Transverse colon (tissue), 4 donors: ENCODE measurements around the gene ARL8B.

ENCODE experiments used
- EP300 ChIP-seq: sonication (generic); formaldehyde crosslinking; IDR thresholded peaks from one replicate; pipeline ENCODE4 v1.6.1; 2017; ENCODE audit warnings: antibody characterized with exemption, low read depth
- POLR2A ChIP-seq: fragments of 450-650 bp; IDR thresholded peaks from one replicate; pipeline ENCODE4 v1.6.1; 2016; ENCODE audit warnings: antibody characterized with exemption, mild to moderate bottlenecking, moderate library complexity
- POLR2AphosphoS5 ChIP-seq, 3 donors: sonication (generic); formaldehyde crosslinking; IDR thresholded peaks; one replicate each; pipeline ENCODE4 v1.6.1; 2016; ENCODE audit warnings: antibody characterized with exemption in 3 of 3
- TF ChIP-seq, protein P1 (sequence below), 5 experiments: fragments of 200-600 bp in 3 of 5; fragments of 450-650 bp in 2 of 5; sonication (generic) in 3 of 5; IDR thresholded peaks; 1 replicate in 2 of 5; 2 replicates in 3 of 5; pipeline ENCODE4 v1.5.1; 2016 to 2017; ENCODE audit warnings: antibody characterized with exemption in 5 of 5, inconsistent platforms in 3 of 5, mild to moderate bottlenecking in 2 of 5, moderate library complexity in 1 of 5

DNA sequence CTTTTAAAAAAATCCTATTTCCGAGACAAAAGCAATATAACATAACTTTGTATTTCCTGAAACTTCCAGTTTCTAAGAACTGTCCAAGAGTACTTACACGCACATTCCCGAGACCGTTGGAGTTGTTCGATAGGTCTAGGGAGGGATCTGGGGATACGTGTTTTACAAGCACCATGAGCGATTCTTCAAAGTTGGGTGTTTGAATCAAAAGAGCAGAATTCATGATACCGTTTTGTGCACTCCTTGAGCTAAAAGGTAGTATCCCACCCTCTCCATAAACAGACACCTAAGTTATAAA, 64.7 kb downstream of the ARL8B start:
- TF ChIP-seq POLR2A (no peak), EP300 (no peak), POLR2AphosphoS5 (IDR thresholded peaks at IDR 0.05) (no peak)
- TF ChIP-seq, protein P1, sequence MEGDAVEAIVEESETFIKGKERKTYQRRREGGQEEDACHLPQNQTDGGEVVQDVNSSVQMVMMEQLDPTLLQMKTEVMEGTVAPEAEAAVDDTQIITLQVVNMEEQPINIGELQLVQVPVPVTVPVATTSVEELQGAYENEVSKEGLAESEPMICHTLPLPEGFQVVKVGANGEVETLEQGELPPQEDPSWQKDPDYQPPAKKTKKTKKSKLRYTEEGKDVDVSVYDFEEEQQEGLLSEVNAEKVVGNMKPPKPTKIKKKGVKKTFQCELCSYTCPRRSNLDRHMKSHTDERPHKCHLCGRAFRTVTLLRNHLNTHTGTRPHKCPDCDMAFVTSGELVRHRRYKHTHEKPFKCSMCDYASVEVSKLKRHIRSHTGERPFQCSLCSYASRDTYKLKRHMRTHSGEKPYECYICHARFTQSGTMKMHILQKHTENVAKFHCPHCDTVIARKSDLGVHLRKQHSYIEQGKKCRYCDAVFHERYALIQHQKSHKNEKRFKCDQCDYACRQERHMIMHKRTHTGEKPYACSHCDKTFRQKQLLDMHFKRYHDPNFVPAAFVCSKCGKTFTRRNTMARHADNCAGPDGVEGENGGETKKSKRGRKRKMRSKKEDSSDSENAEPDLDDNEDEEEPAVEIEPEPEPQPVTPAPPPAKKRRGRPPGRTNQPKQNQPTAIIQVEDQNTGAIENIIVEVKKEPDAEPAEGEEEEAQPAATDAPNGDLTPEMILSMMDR (IDR thresholded peaks at IDR 0.05), result no peak
